NCI-H82 treated with DMSO at 0.1 percent for 48 hours (cell line): ENCODE data around the gene IFT122.
"Not testable (repeated sequence)": the region's sequence is repeated elsewhere in the genome, so short reads cannot be mapped to it uniquely, and the experiment has no call there.

Source experiments
- DNase-seq: peaks from one replicate; lab custom pipeline; 2025; ENCODE audit not compliant: unreplicated experiment; lab: John Stamatoyannopoulos, UW

The IFT122 gene

DNA sequence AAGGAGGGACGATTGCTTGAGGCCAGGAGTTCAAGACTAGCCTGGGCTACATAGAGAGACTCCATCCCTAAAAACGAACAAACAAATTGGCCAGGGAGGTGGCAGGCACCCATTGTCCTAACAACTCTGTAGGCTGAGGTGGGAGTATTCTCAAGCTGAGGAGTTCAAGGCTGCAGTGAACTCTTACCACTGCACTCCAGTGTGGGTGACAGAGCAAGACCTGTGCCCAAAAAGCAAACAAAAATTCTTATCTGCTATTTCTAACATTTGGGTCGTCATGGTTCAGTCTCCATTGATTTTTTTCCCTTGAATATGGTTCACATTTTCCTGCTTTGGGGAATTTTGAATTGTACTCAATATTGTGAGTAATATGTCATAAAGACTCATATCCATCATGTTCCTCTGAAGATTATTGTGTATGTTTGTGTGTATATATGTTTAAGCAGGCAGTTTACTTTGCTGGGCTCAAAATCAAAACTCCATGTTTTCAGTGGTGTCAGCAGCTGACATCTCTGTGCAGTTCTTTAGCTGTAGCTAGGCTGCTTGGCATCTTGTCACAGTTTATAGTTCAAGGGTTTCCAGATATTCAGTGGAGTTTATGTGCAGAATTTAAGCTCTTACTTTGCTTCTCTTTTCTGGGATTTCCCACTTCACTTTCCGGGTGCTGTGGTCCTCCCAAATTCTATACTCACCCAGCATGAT is 33.2 kb downstream of the IFT122 start:
- no peak for DNase-seq

DNA sequence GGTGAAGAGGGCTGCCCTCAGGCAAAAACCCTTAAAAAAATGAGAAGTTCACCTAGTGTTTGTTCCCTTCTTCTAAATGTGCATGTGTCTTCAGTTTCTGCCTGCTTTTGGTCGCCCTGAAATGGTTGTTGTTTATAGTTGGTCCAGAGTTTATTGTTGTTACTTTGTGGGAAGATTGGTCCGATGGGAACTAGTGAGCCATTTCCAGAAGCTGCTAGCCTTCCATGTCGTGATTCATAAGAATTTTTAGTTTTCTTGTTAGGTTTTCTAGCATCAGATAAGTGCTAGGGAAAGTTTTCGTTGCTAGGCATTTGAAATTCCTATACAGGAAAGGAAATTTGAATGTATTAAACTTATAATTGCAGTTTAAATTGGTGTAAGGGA is 33.7 kb downstream of the IFT122 start:
- DNase-seq = no peak

DNA sequence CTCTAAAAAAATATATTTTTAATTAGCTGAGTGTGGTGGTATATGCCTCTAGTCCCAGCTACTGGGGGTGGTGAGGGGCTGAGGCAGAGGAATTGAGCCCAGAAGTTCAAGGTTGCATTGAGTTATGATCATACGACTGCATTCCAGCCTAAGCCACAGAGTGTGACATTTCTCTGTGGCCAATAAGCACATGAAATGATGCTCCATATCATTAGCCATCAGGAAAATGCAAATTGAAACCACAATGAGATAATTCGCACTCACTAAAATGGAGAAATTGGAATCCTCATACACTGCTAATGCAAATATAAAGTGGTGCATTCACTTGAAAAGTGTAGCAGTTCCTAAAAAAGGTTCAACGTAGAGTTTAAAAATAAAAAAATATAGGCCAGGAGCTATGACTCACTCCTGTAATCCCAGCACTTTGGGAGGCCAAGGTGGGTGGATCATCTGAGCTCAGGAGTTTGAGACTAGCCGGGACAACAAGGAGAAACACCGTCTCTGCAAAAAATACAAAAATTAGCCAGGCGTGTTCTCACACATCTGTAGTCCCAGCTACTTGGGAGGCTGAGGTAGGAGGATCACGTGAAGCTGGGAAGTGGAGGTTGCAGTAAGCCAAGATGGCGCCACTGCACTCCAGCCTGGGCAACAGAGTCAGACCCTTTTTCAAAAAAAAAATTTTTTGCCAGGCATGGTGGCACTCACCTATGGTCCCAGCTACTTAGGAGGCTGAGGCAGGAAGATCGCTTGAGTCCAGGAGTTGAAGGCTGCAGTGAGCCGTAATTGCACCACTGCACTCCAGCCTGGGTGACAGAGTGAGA is 35.2 kb downstream of the IFT122 start:
- no peak for DNase-seq

DNA sequence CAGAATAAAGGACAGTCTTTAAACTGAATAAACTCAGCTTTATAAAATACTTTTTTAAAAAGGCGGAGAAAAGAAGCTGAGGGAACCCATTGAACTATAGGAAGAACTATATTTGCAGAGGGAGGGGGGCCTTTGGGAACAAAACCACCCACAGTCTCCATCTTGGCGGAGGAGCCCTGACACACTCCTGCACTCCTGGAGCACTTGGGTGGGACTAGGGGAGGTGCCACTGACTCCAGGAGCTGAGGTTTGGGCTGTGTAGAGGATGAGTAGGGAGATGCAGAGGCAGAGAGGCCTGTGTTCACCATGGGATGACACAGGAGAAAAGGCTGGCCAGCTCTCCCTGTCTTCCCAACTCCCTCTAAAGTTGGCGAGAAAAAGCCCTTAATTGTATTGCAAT is 35.8 kb downstream of the IFT122 start:
- no peak for DNase-seq

DNA sequence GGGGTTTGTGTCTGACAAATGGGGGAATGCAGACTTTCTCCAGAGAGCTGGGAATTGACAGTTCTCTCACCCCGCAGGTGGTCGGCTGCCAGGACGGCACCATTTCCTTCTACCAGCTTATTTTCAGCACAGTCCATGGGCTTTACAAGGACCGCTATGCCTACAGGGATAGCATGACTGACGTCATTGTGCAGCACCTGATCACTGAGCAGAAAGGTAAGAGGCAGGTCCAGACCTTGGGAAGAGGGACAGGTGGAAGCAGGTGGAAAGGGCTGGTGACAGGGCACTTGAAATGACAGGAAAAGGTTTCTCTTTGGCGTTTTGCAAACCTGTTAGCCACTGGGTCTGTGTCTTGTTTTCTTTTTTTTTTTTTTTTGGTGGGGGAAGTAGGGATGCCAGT is 36.6 kb downstream of the IFT122 start:
- DNase-seq = no peak

DNA sequence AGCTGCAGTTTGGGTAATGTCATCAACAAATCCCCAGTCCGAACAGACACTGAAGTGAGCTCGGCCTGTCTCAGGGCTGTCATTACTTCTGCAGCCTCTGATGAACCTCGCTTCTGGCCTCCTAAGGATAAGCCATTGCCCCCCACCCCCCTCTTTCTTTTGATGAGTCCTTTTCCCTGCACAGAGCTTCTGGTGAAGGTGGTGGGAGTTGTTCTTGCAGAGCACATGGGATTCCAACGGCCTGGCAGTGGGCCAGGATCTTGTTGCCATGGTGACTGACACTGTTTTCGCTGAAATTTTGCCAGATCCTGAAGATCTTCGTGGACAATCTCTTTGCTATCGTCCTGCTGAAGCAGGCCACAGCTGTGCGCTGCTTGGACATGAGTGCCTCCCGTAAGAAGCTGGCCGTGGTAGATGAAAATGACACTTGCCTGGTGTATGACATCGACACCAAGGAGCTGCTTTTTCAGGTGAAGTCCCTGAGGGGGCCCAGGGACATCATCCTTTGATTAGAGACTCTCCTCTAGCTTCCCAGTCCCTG is 41.3 kb downstream of the IFT122 start:
- not testable (repeated sequence) for DNase-seq

DNA sequence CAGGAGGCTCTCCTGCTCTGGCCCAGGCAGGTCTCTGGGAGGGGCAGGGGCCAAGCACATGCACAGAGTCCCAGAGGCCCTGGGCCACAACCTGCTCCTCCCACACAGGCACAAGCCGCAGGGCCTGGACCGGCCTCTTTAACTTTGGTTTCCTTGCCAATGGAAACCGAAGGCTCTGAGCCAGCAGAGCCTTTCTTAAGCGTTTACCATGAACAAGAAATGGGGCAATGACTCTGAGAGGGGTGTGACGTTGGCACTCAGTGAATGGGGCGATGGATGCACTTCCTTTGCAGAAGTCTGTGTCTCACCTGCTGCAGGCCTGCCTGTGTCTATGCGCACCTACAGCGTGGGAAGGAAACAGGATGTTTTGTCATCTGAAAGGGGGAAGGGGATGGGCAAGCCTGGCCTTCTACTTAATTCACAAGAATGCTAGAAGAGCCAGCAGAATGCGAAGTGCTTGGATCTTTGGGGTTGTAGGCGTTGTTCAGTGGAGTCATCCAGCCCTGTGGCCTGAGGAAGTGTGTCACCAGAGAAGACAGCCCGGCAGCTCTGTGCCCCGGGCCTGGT is 41.8 kb downstream of the IFT122 start:
- no peak for DNase-seq

DNA sequence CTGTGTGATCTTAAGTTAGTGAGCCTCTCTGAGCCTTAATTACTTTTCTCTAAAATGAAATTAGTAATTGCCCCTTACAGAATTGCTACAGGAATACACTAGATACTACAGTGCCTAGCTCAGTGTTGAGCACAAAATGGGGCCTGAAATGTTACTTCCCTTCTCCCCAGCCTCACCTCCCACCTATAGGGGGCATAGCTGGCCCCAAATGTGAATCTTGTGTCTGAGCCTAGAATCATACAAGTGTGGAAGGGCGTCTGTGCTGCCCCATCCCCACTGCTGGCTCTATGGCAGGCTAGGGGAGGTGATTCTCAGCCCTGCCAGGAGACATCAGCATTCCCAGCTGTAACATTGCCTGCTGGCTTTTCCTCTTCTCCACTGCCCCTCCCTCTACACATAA is 42.7 kb downstream of the IFT122 start:
- DNase-seq = no peak

DNA sequence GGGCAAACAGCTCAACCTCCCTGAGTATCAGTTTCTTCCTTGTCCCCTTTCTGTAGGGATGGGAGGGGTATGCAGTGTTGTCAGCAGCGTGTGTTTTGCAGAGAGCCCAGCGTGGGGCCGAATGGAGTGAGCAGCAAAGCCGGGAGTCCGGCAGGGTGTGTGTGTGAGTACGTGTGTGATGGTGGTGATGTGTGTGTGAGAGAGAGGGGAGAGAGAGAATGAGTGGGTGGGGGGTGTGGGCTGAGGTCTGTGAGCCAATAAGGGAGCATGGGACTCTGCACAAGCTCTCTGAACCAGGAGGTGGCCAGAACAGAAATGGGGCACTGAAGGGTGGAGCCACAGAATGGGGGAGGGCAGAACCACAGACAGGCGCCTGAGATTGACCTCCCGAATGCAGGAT is 43.8 kb downstream of the IFT122 start:
- DNase-seq = no peak

DNA sequence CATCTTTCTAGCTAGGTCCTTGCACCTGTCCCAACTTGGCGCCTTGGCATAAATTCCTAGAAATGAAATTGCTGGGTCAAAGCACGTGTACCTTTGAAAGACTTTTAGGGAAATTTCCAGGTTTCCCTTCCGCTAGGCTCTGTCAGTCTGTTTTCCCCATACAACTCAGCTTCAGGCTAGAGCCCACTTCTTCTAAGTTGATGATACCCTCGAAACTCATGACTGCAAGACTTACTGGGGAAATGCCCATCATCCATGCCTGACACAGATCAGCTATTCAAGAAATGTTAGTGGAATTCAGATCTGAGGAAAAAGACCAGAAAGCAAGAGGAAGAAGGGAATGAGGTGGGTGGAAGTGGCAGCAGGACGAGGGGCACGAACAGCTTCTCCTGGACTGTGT is 45.1 kb downstream of the IFT122 start:
- not testable (repeated sequence) for DNase-seq

DNA sequence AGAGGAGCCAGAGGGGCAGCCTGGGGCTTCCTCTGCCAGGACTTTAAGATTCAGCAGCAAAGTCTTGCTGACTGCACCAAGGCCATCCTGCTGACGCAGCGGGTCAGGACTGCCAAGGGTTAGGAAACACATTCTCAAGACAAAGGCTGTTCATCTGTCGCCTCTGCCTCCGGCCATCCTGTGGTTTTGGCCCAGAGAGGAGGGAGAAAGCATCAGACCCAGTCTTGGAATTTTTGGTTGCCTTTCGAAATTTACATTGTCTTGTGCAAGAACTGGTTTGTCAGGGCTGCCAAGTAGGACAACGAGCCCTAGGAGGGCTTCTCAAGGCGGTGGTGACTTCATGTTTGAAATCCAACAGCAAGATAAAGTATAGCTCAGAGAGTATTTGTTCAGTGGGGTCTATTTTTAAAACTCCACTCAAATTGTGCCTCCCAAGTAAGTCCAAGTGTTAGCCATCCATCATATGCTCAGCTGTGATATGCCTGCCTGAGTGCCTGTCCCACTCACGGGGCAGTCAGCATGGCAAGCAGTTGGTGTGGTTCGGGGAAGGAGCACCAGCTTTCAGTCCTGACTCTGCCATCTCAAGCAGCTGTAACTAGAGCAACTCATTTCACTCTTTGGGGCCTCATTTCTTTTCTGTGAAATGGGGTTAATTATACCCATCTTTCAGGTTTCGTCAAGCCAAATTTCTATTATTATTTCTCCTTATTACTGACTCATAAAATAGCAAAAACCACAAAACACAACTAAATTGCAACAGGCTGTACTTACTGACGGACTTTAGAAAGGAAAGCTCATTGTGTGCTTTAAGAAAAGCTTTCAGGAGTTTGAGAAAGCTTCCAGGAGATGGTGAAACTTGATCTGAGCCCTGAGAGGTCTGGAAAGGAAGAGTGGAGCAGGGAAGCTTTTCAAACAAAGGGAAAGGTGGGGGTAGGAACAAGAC is 46.0 kb downstream of the IFT122 start:
- DNase-seq = no peak

DNA sequence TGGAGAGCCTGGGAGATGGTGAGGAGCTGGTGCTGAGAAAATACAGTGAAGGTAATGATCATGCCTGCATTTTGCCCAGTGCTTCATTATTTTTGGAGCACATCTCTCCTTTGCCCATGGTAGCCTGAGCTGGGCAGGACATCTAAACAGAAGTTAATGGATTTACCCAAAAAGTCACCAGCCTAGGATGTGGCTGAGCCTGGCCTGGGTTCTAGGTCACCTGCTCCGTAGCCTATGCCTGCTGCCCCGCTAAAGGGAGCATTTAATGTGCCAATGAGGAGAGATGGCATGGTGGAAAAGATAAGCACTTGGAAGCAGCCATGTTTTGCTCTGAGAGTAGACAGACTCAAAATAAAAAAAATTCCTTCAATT is 46.6 kb downstream of the IFT122 start:
- no peak for DNase-seq

DNA sequence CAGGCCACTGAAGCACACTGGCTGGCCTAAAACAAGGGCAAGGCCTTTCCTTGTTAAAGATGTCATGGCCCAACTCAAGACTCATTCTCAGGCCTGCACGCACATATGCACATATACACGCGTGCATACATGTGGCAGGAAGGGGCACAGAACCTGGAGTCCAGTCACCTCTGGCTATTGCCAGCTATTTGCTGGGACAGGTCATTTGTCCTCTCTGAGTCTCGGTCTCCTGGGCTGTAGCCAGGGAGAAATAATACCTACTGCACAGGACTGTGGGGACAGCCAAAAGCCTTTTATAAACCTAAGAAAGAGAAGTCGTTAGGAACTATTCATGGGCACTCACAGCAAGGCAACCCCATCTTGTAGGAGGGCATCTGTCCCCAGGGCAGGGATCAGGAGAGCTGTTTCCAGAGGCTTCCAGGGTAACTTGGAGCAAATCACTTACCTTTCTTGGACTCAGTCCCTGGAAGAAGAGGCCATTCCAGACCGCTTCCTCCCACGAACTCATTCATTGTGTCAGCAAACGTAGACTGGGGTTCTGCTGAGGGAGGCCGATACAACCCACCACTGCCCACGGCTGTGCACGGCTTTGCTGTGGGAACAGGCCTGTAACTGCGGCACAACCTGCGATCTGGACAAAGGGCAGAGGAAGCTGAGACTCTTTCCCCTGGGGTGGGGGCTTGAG is 47.3 kb downstream of the IFT122 start:
- DNase-seq = no peak

DNA sequence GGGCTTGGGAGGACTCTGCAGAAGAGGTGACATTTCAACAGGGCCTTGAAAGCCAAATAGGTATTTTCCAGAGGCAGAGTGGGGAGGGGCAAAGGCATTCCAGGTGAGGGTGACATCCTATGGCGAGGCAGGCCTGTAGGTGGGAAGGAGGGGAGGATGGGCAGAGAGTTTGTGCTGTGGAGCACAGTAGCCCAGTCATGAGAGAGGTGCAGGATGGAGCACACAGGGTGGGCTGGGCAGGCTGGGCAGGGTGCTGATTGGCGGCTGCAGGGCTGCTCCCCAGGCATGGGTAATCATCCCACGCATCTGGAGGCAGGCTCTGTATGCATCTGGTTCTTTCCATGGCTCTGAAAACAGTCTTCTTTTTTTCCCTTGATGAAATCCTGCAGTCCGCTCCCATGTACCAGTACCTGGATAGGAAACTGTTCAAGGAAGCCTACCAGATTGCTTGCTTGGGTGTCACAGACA is 47.9 kb downstream of the IFT122 start:
- not testable (repeated sequence) for DNase-seq

DNA sequence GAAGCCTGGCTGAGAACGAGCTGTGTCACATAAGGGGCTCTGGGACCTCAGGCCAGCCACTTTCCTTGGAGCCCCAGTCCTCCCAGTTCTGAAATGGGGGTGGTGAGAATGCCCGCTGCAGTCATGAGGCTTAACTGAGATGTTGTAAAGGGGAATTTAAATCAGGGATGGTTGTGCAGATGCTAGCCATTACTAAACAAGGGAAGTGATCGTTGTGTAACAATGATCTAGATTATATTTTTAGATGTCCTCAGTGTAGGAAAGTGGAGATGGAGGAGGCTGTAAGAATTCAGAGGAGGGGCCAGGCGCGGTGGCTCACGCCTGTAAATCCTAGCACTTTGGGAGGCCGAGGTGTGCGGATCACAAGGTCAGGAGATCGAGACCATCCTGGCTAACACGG is 49.2 kb downstream of the IFT122 start:
- not testable (repeated sequence) for DNase-seq

DNA sequence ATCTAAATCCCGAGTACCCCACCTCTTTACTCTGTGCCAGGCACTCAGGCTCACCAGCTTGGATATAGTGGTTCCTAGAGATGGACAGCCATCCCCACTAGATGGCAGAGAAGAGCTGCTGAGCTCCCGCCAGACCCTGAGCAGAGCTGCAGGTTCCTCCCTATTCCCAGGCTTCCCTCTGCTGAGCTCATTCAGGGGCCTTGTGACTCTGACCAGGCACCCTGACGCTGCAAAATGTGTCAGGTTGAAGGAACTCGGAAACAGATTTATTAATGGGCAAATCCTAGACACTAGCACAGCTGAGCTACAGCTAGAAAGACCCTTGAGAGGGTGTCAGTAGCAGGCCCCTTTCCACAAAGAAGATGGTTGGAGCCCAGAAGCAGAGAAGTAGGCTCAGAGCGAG is 50.2 kb downstream of the IFT122 start:
- peak; percentile 63 for DNase-seq

DNA sequence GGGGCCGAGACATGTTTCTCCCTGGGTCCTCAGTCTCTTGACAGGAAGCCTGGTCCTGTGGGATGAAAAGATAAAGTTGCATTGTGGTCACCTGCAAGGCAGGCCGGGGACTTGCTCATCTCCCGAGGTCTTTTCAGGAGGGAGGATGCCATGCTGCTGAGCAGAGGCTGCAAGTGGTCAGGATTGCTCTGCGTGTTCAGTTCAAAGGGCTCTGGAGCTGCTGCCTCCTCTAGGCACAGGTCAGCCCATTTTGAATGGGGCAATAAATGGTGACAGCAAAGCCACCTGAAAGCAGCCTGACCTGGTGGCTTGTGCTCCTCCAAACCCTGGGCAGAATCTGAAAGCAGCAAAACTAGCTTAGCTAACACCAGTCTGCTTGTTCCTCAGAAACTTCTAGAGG is 51.1 kb downstream of the IFT122 start:
- not testable (repeated sequence) for DNase-seq

DNA sequence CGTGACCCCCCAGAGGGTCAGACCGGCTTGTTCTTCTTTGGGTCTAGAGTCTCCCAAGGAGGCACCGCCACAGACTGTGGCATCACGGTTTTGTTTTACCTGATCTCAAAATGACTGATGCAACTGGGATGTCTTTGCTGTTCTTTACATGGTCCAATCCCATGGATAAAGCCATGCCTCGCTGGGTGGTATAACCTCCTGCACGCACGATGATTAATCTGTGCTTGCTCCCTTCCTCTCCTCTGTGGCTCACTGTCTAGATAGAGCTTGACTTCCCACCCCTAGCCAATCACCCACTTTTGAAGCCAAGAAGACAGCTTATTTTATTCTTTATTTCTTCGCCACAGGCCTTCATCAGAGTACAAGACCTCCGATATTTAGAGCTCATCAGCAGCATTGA is 51.8 kb downstream of the IFT122 start:
- no peak for DNase-seq

DNA sequence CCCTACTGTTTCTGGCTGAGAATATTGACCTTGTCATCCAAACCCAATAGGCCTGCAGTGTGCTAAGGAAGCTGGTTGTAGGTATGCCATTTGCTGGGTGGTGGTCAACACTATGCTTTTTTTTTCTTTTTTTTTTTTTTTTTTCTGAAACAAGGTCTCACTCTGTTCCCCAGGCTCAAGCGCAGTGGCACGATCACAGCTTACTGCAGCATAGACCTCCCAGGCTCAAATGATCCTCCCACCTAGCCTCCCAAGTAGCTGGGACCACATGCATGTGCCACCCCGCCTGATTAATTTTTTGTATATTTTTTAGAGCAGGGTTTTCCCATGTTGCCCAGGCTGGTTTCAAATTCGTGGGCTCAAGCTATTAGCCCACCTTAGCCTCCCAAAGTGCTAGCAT is 52.7 kb downstream of the IFT122 start:
- no peak for DNase-seq

DNA sequence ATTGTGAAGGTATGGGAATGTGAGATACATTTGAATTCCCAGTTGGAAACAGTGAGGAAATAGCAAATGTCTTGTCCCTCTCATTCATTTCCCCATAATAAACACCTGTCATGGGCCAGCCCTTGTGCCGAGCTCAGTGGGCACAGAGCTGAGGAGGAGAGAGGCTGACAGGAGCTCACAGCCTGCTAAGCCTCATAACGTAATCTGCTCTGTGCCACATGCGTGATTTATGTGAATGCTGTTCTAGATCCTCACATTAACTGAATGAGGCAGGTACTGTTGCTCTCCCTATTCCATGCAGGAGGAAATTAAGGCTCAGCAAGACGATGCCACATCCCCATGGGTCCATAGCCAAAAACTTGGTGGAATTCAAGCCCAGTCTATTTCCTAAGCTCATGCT is 53.2 kb downstream of the IFT122 start:
- peak; percentile 45 for DNase-seq
